K562 (cell line): ENCODE results near the gene ANKMY2. TPM values are rescaled to one million over a fixed set of nuclear protein-coding genes. Genes with fewer than 3 reads are reported as not detected.
A peak's percentile ranks its signal among the peaks of the same experiment; 100 is the strongest.

Experiments used
- CBFA2T2 ChIP-seq: fragments of 450-650 bp; conservative IDR thresholded peaks from 2 replicates; pipeline ENCODE4 v1.6.1; 2017; ENCODE audit warnings: mild to moderate bottlenecking
- CCNT2 ChIP-seq: IDR thresholded peaks from 2 replicates; pipeline ENCODE4 v1.6.1; 2011; ENCODE audit warnings: borderline replicate concordance, low read depth, mild to moderate bottlenecking, moderate library complexity, mixed read lengths, low read length; ENCODE audit not compliant: insufficient read length; ENCODE audit errors: extremely low read depth
- CXXC5 ChIP-seq: fragments of 250-450 bp; sonication (Bioruptor Pico); IDR thresholded peaks from 2 replicates; pipeline ENCODE4 v1.8.0; 2022; ENCODE audit warnings: inconsistent platforms, mild to moderate bottlenecking, moderate library complexity
- EP300 ChIP-seq: IDR thresholded peaks from 2 replicates; pipeline ENCODE4 v1.6.1; 2012; ENCODE audit warnings: low read length, improper control_type of control experiment
- HDAC1 ChIP-seq, 2 experiments: fragments of 450-650 bp; IDR thresholded peaks; 2 replicates each; pipeline ENCODE4 v1.6.1; 2016 to 2017; ENCODE audit warnings: inconsistent platforms in 1 of 2, mild to moderate bottlenecking in 1 of 2, moderate library complexity in 1 of 2
- ILF3 ChIP-seq: fragments of 450-650 bp; IDR thresholded peaks from 2 replicates; pipeline ENCODE4 v1.6.1; 2018; ENCODE audit warnings: antibody characterized with exemption, mild to moderate bottlenecking, moderate library complexity, borderline replicate concordance
- KDM2B ChIP-seq: fragments of 250-450 bp; sonication (Bioruptor Pico); IDR thresholded peaks from 2 replicates; pipeline ENCODE4 v1.8.0; 2021; ENCODE audit warnings: mild to moderate bottlenecking, moderate library complexity
- MAX ChIP-seq: sonication (generic); formaldehyde crosslinking; IDR thresholded peaks from 2 replicates; pipeline ENCODE4 v1.9.0; 2022; ENCODE audit warnings: mild to moderate bottlenecking, missing genetic modification reagents
- MEF2D ChIP-seq: conservative IDR thresholded peaks from 2 replicates; pipeline ENCODE4 v1.6.1; 2016; ENCODE audit warnings: low read depth, missing genetic modification characterization, missing compliant biosample characterization
- MNT ChIP-seq, 2 experiments: fragments of 450-650 bp; conservative IDR thresholded peaks; 2 replicates each; pipeline ENCODE4 v1.6.1; 2017; ENCODE audit warnings: mild to moderate bottlenecking in 2 of 2, moderate library complexity in 2 of 2
- MTA2 ChIP-seq: fragments of 450-650 bp; IDR thresholded peaks from 2 replicates; pipeline ENCODE4 v1.6.1; 2016; ENCODE audit warnings: low read depth
- NCOA6 ChIP-seq: fragments of 450-650 bp; IDR thresholded peaks from 2 replicates; pipeline ENCODE4 v1.6.1; 2017; ENCODE audit warnings: mild to moderate bottlenecking
- NONO ChIP-seq, 2 experiments: fragments of 200-400 bp in 1 of 2; fragments of 450-650 bp in 1 of 2; formaldehyde crosslinking in 1 of 2; IDR thresholded peaks; 2 replicates each; pipeline ENCODE4 v1.6.1; 2017; ENCODE audit warnings: low read depth in 2 of 2, mild to moderate bottlenecking in 2 of 2, moderate library complexity in 2 of 2, low read length in 1 of 2
- NR2C1 ChIP-seq, 2 experiments: fragments of 450-650 bp; IDR thresholded peaks; 2 replicates each; pipeline ENCODE4 v1.6.1; 2017; ENCODE audit warnings: mild to moderate bottlenecking in 2 of 2, antibody characterized with exemption in 1 of 2, inconsistent platforms in 1 of 2, missing compliant biosample characterization in 1 of 2, missing genetic modification characterization in 1 of 2
- PCBP1 ChIP-seq: fragments of 200-400 bp; formaldehyde crosslinking; IDR thresholded peaks from 2 replicates; pipeline ENCODE4 v1.6.1; 2018; ENCODE audit warnings: mild to moderate bottlenecking, low read depth, low read length; ENCODE audit not compliant: poor library complexity, severe bottlenecking
- PHF8 ChIP-seq: fragments of 200-600 bp; sonication (generic); IDR thresholded peaks from 2 replicates; pipeline ENCODE4 v1.6.1; 2012; ENCODE audit warnings: mixed run types, mild to moderate bottlenecking, inconsistent platforms, low read length, moderate library complexity, borderline replicate concordance
- SAFB2 ChIP-seq: fragments of 200-400 bp; formaldehyde crosslinking; IDR thresholded peaks from 2 replicates; pipeline ENCODE4 v1.6.1; 2018; ENCODE audit warnings: borderline replicate concordance, low read length, low read depth, moderate library complexity; ENCODE audit not compliant: severe bottlenecking
- SOX6 ChIP-seq: fragments of 450-650 bp; IDR thresholded peaks from 2 replicates; pipeline ENCODE4 v1.6.1; 2014; ENCODE audit warnings: mild to moderate bottlenecking
- TAF1 ChIP-seq: IDR thresholded peaks from 2 replicates; pipeline ENCODE4 v1.6.1; 2011; ENCODE audit warnings: mild to moderate bottlenecking, low read length, moderate library complexity; ENCODE audit not compliant: insufficient read depth, control insufficient read depth, severe bottlenecking; ENCODE audit errors: extremely low read depth
- TEAD1 ChIP-seq, 2 experiments: fragments of 450-650 bp in 1 of 2; sonication (generic) in 1 of 2; formaldehyde crosslinking; IDR thresholded peaks; 2 replicates each; pipeline versions ENCODE4 v1.4.0 to v1.8.0; 2020 to 2022; ENCODE audit warnings: mild to moderate bottlenecking in 2 of 2, missing genetic modification reagents in 1 of 2
- ZBTB7A ChIP-seq: IDR thresholded peaks from 2 replicates; pipeline ENCODE4 v1.6.1; 2011; ENCODE audit warnings: low read depth, mild to moderate bottlenecking, low read length, moderate library complexity, borderline replicate concordance; ENCODE audit not compliant: control insufficient read depth
- ZKSCAN8 ChIP-seq: fragments of 200-800 bp; sonication (Bioruptor generic); IDR thresholded peaks from 2 replicates; pipeline ENCODE4 v1.6.1; 2016; ENCODE audit warnings: missing genetic modification characterization, missing compliant biosample characterization
- ZNF324 ChIP-seq: fragments of 250-450 bp; sonication (Bioruptor Pico); IDR thresholded peaks from 2 replicates; pipeline ENCODE4 v1.4.0; 2020; ENCODE audit warnings: mild to moderate bottlenecking
- ZNF707 ChIP-seq: fragments of 250-450 bp; sonication (Bioruptor Pico); conservative IDR thresholded peaks from 2 replicates; pipeline ENCODE4 v1.8.0; 2022; ENCODE audit warnings: inconsistent platforms, mild to moderate bottlenecking, moderate library complexity
- ZZZ3 ChIP-seq: fragments of 450-650 bp; IDR thresholded peaks from 2 replicates; pipeline ENCODE4 v1.6.1; 2016; ENCODE audit warnings: antibody characterized with exemption, mild to moderate bottlenecking, moderate library complexity
- polyA plus RNA-seq, 8 experiments: library from polyadenylated mRNA; depleted of rRNA in 4 of 8; stranded (reverse) in 5 of 8; unstranded in 3 of 8; fragments of >200 nt; fragmentation: Nextera tagmentation in 2 of 8; fragmentation: Illumina TruSeq in 1 of 8; extraction: Ambion mirVana in 2 of 8; extraction: Trizol in 1 of 8; gene quantifications; 2 replicates each; pipeline versions ENCODE4 v1.2.1 to v1.2.3, GENCODE V29; 2011 to 2014; ENCODE audit warnings: inconsistent platforms in 1 of 8, missing spikeins in 1 of 8
- total RNA-seq, 7 experiments: library from RNA; depleted of rRNA in 6 of 7; stranded (reverse); fragments of >200 nt in 6 of 7; fragmentation: Illumina TruSeq in 2 of 7; extraction: Trizol in 2 of 7; gene quantifications; 2 replicates each; pipeline versions ENCODE4 v1.2.1 to v1.2.3, GENCODE V29; 2011 to 2021; ENCODE audit warnings: low replicate concordance in 1 of 7

Gene ANKMY2
- total and polyA plus RNA-seq, 9 of the 15 experiments (the other 6 are each of a cell fraction or from before 2014, with no cell fraction given) = 38.9 to 71.5 (median 48.8) TPM

GRCh38 chr7:16668049-16668858, 22.7 kb upstream of the ANKMY2 start (continued):
- TF ChIP-seq MNT (conservative IDR thresholded peaks at IDR 0.05) (0 out of 4 replicates have a peak, but pooled peaks of 1 of the 2 experiments have one; percentile 14), ZBTB7A (no peak), ZNF707 (CRISPR knock-in tag) (no peak), CBFA2T2 (no peak), ILF3 (no peak), SAFB2 (no peak), EP300 (peak; percentile 74), MEF2D (peak; percentile 91), MAX (CRISPR knock-in tag) (no peak), KDM2B (CRISPR knock-in tag) (no peak), ZKSCAN8 (CRISPR knock-in tag) (peak; percentile 78; the same call in 1 of the 2 replicates), ZZZ3 (no peak), NONO (IDR thresholded peaks at IDR 0.05; ENCODE audit: low read depth in 2 of 2, low read length in 1 of 2) (no peak; a peak in 1 of 4 replicates), HDAC1 (IDR thresholded peaks at IDR 0.05) (no peak), SOX6 (peak; percentile 75; the same call in 1 of the 2 replicates), PHF8 (no peak), TAF1 (no peak), NR2C1 (IDR thresholded peaks at IDR 0.05) (no peak), NR2C1 (tag; IDR thresholded peaks at IDR 0.05) (peak; percentile 75), CCNT2 (no peak), ZNF324 (no peak), NCOA6 (no peak), CXXC5 (CRISPR knock-in tag) (peak; percentile 82), PCBP1 (no peak), TEAD1 (CRISPR knock-in tag; IDR thresholded peaks at IDR 0.05) (peak; percentile 14 to 68; a peak in 1 of 4 replicates), MTA2 (peak; percentile 27; the same call in 1 of the 2 replicates)
